IPS-11a (cell line): ENCODE data around the gene CCNB2.
"Not testable (repeated sequence)": the region's sequence is repeated elsewhere in the genome, so short reads cannot be mapped to it uniquely, and the experiment has no call there.

Experiments used
- H3K4me3 ChIP-seq: one replicate; pipeline ENCODE4 v1.5.1; 2013; ENCODE audit warnings: low read depth, low read length, control low read depth

CCNB2 gene

DNA sequence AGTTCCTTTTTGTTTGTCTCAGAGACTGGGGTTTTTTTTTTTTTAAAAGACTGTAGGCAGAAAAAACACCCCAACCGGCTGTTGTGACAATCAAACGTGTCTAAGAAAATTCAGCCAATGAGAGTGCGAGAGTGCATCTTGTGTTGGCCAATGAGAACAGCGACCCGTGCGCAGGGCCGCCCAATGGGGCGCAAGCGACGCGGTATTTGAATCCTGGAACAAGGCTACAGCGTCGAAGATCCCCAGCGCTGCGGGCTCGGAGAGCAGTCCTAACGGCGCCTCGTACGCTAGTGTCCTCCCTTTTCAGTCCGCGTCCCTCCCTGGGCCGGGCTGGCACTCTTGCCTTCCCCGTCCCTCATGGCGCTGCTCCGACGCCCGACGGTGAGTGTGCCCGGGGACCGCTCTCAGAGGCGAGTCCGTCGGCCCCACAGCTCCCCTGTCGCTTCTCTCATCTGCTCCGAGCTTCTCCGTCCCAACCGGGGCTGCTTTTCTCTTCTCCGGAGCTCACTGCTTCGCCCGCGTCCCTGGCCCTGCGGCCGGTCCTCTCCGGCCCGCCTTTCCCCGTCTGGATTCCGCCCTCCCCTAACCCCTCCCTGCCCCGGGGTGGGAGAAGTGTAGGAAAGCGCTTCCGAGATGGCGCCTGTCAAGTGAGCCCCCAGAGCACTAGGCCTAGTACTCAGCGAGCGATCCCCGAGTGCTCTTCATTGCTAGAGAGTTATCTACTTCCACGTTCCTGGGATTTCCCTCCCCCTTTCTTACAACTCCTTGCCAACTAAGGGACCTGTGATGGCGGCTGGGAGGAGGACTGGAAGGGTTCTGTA is at the start of gene CCNB2:
Gene CCNB2, plus strand, starts transcription at position 235 of the 821 bp plus-strand sequence. Its CDS starts 123 bp downstream, at position 358.
- peak within 1 kb of the TSS; percentile 90 for H3K4me3 ChIP-seq

DNA sequence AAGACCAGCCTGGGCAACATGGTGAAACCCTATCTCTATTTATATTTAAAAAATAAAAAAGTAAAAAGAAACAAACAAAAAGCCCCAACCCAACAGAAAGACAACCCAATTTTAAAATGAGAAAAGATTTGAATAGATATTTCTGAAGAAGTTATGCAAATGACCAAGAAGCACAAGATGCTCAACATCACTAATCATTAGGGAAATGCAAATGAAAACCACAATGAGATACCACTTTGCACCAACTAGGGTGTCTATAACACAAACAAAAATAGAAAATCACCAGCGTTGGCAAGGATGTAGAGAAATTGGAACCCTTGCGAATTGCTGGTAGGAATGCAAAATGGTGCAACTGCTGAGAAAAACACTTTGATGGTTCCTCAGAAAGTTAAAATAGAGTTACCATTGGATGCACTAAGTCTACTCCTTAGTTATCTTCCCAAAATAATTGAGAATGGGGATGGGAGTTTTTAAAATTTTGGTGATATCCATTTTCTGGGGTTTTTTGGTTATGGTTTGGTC is 45.8 kb upstream of the CCNB2 start:
- no peak overlapping the region for H3K4me3 ChIP-seq

DNA sequence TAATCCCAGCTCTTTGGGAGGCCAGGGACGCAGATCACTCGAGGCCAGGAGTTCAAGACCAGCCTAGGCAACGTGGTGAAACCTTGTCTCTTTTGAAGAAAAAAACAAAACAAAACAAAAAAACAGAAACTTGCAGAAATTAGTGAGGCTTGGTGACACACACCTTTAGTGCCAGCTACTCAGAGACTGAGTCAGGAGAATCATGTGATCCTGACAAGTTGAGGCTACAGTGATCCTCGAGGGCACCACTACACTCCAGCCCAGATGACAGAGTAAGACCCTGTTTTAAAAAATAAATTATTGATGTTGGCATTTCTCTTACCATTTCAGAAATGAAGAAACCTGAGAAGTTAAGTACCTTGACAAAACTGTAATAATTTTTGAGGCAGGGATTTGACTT is 44.6 kb upstream of the CCNB2 start:
- no peak overlapping the region for H3K4me3 ChIP-seq

- no peak overlapping the region for H3K4me3 ChIP-seq
These were observed 41.9 kb upstream of the CCNB2 start for GRCh38 chr15:59063042-59063441.

DNA sequence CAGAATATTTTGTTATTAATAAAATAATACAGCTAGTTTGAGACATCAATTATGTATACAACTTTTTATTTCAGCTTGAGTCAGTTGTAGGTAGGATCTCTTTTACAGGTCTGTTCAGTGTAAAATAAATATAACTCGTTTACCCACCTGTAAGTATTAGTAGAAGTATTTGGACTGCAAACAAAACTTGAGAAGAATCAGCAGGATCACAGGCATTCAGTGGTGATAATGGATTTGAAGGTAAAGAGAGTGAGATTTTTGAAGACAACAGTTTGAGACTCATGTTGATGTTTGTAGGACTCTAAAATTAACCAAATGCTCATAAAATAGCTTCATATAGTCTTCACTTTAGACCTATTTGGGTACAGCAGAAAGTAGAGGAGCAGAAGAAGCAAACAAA is 35.5 kb upstream of the CCNB2 start:
- H3K4me3 ChIP-seq = no peak overlapping the region

GRCh38 chr15:59074607-59075006 is 30.3 kb upstream of the CCNB2 start:
- H3K4me3 ChIP-seq = no peak overlapping the region

DNA sequence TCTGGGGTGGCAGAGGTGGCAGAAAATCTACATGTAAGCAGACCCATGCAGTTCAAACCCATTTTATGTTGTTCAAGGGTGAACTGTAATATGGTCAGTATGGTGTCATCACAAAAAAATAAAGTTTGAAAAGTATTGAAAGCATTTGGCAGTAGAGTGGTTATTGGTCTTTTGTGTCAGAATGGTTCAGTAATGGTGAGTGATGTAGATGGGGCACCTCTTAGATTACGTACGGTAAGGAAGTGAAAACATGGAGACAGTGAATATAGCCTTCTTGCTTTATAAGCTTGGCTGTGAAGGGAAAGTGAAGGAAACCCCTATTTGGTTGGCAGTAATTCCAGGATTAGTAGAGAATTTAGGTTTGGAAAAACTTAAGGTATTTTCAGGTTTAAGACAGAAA is 17.2 kb upstream of the CCNB2 start:
- no peak overlapping the region for H3K4me3 ChIP-seq

GRCh38 chr15:59094077-59094476 is 10.9 kb upstream of the CCNB2 start:
- H3K4me3 ChIP-seq = no peak overlapping the region

GRCh38 chr15:59096429-59096828 is 8.5 kb upstream of the CCNB2 start:
- no peak overlapping the region for H3K4me3 ChIP-seq

DNA sequence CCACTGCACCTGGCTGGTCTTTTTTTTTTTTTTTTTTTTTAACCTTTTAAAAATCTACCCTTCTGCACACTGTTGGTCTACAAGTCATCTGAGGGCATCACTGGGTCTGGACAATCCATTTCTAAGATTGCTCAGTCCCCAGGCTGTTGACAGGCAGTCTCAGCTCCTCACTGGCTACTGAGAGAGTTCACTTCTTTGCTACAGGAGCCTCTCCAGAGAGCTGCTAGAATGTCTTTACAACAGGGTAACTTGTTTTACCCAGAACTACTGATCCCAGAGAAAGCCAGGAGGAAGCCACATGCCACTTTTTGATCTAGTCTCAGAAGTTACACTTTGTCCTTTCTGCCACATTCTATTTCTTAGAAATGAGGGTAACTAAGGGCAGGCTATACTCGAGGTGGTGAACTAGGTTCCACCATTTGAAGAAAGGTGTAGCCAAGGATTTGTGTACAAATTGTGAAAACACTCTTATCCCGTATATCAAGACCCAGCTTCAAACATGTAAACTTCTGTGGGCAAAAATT is 5.7 kb upstream of the CCNB2 start:
- no peak overlapping the region for H3K4me3 ChIP-seq

- peak overlapping the region; percentile 90 for H3K4me3 ChIP-seq
These were observed 389 bp upstream of the CCNB2 start for GRCh38 chr15:59104602-59104911.

GRCh38 chr15:59105854-59106253 is 908 bp downstream of the CCNB2 start:
- H3K4me3 ChIP-seq = peak overlapping the region; percentile 90

DNA sequence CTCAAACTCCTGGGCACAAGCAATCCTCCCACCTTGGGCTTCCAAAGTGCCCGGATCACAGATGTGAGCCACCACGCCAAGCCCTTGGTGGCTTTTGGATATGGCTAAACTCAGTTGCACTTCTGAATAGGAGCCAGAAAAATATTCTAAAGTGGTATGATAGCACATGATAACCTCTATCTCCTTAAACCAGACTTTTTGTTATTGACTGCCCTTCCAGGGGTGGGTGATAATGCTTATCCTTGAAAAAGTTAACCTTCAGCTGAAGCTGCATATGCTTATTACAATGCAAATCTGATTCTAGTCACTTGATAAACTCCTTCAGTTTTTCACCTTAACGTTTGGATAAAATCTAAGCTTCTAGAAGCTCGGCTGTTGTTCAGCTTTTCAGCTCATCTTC is 6.3 kb downstream of the CCNB2 start:
- no peak overlapping the region for H3K4me3 ChIP-seq

DNA sequence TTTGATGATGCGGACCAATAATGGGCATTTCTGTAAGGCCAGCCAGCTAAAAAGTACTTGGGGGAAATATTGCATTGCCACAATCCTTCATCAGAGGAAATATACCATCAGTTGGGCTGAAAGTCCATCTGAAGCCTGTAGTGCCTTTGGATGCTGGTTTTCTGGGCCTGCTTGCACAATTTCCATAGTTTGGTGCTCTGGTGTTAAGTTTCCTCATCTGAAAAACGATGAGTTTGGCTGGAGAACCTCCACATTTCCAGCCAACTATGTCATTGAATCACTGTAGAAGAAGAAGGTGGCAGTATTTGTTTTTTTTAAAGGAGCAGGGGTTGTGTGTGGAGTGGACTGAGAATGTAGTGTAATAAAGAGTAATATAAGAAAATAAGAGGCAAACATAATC is 10.1 kb downstream of the CCNB2 start:
- no peak overlapping the region for H3K4me3 ChIP-seq

DNA sequence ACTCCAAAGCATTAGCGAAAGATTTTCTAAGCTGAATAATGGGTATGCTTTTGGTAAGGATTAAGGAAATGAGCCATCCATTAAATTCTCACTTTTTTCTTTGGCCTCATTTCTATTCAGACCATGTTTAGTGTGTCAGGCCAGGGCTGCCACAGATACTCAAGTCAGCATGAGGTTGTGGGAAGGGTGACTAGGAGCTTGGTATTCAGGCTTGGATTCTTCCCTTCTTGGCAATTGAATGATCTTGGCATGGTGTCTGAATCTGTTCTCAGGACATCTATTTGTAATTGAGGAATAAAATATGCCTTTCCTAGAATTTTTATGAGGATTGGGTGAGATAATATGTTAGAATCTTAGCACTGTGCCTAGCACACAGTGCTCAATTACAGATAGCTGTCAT is 11.2 kb downstream of the CCNB2 start:
- no peak overlapping the region for H3K4me3 ChIP-seq

GRCh38 chr15:59116771-59117170 is 11.8 kb downstream of the CCNB2 start:
- H3K4me3 ChIP-seq = no peak overlapping the region

DNA sequence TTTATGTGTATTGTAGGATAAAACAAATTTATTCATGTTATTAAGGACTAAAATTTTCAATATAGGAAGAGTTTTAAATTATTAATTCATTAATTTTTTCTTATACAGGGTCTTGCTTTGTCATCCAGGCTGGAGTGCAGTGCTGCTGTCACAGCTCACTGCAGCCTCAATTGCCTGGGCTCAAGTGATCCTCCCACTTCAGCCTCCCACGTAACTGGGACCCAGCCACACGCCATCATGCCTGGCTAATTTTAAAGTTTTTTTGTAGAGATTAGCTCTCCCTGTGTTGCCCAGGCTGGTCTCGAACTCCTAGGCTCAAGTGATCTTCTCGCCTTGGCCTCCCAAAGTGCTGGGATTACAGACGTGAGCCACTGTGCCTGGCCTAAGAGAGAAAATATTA is 14.7 kb downstream of the CCNB2 start:
- H3K4me3 ChIP-seq = no peak overlapping the region

- no peak overlapping the region for H3K4me3 ChIP-seq
These were observed 16.0 kb downstream of the CCNB2 start for GRCh38 chr15:59120937-59121336.

GRCh38 chr15:59124261-59124660 is 19.3 kb downstream of the CCNB2 start:
- no peak overlapping the region for H3K4me3 ChIP-seq

GRCh38 chr15:59125683-59126082 is 20.7 kb downstream of the CCNB2 start:
- not testable (repeated sequence) for H3K4me3 ChIP-seq

- not testable (repeated sequence) for H3K4me3 ChIP-seq
These were observed 22.3 kb downstream of the CCNB2 start for GRCh38 chr15:59127255-59127654.

DNA sequence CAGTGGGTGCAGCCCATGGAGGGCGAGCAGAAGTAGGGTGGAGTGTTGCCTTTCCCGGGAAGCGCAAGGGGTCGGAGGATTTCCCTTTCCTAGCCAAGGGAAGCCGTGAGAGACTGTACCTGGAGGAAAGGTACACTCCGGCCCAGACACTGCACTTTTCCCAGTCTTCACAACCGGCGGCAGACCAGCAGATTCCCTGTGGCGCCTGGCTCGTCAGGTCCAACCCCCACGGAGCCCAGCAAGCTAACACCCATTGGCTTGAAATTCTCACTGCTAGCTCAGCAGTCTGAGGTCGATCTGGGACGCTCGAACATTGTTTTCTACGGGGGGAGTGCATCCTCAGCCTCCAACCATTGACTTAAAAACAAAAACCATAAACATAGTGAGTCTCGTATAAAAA is 26.5 kb downstream of the CCNB2 start:
- no peak overlapping the region for H3K4me3 ChIP-seq
